ENCODE data around the gene ZNG1B. TPM values are rescaled to one million over a fixed set of nuclear protein-coding genes. Genes with fewer than 3 reads are reported as not detected.
"Not testable (repeated sequence)": the region's sequence is repeated elsewhere in the genome, so short reads cannot be mapped to it uniquely, and the experiment has no call there.

The ZNG1B gene
- total and polyA plus RNA-seq, 9 of the 15 experiments (the other 6 are each of a cell fraction or from before 2014, with no cell fraction given), result 37.4 to 108 (median 45.0) TPM

GRCh38 chr2:113541204-113541975, 103.9 kb downstream of the ZNG1B start (continued):
- peak; percentile 58 for TF ChIP-seq MGA (IDR thresholded peaks at IDR 0.05)
- TF ChIP-seq NFRKB (IDR thresholded peaks at IDR 0.05; ENCODE audit: low read depth), result 0 out of 2 replicates have a peak, but pooled peaks have one; percentile 26
- TF ChIP-seq HNRNPLL (IDR thresholded peaks at IDR 0.05; ENCODE audit: low read depth, low read length, poor library complexity, severe bottlenecking), result peak; percentile 36
- TF ChIP-seq L3MBTL2 (IDR thresholded peaks at IDR 0.05), result peak; percentile 60
- peak; percentile 33 for TF ChIP-seq TAF1 (IDR thresholded peaks at IDR 0.05; ENCODE audit: control insufficient read depth, extremely low read depth, insufficient read depth, low read length, severe bottlenecking)
- TF ChIP-seq POLR2A (conservative IDR thresholded peaks at IDR 0.05), result peak; percentile 62
- TF ChIP-seq MAZ (CRISPR knock-in tag; conservative IDR thresholded peaks at IDR 0.05 in 1 of 2, IDR thresholded peaks at IDR 0.05 in 1 of 2), result peak in 1 of 2 experiments; percentile 66; a peak in 2 of 4 replicates

- H3K9me3 ChIP-seq (replicated peaks; ENCODE audit: control insufficient read depth, insufficient read depth, low read depth, low read length); H3K79me2 ChIP-seq (ENCODE audit: control insufficient read depth, insufficient read depth, low read length); FAIRE-seq; POLR2A ChIA-PET; H3K9me1 ChIP-seq (ENCODE audit: control insufficient read depth, insufficient read depth, low read length); CTCF ChIA-PET (ENCODE audit: low intra/inter-chr PET ratio); H3K27me3 ChIP-seq (ENCODE audit: control insufficient read depth in 2 of 2, insufficient read depth in 2 of 2, low read length in 2 of 2); H3K36me3 ChIP-seq (ENCODE audit: control insufficient read depth, insufficient read depth, low read length); intact Hi-C loops (cut with micrococcal nuclease); BruUV-seq (replicated peaks); H4K20me1 ChIP-seq (replicated peaks; ENCODE audit: control insufficient read depth, insufficient read depth, low read length); in situ Hi-C loops (cut with MboI): not testable (repeated sequence)
- H2AFZ ChIP-seq (ENCODE audit: low read depth, low read length), result 0 out of 2 replicates have a peak overlapping the region, but pooled peaks have one; percentile 68
- peak overlapping the region; percentile 68; the same call in 1 of the 3 replicates for H3K27ac ChIP-seq (ENCODE audit: extremely low read depth, low read depth, low read length)
- peak overlapping the region; percentile 50 for H3K4me3 ChIP-seq
- peak overlapping the region; percentile 66 to 94; a peak in 3 of 4 replicates for H3K9ac ChIP-seq (ENCODE audit: insufficient read depth in 1 of 2, low read depth in 2 of 2, low read length in 2 of 2)
- peak in 2 of 4 experiments; percentile 2 to 4 for DNase-seq (ENCODE audit: extremely low read depth in 1 of 4, low spot score in 3 of 4)
- H3K4me1 ChIP-seq (replicated peaks in 1 of 2; ENCODE audit: control insufficient read depth in 2 of 2, insufficient read depth in 2 of 2, low read length in 2 of 2), result peaks cover 0 to 11% of the 10 kb centered on the region in 2 experiments; a peak in 2 of 5 replicates
- peak; percentile 31 for ATAC-seq
- H3K4me2 ChIP-seq (ENCODE audit: insufficient read depth, low read length), result peak overlapping the region; percentile 74; the same call in 1 of the 2 replicates
- WGBS (ENCODE audit: insufficient coverage, low coverage, missing lambda C conversion rate), result 62% methylated on average over 7 of the region's 64 CpGs
Measured at GRCh38 chr2:113541976-113542485, 104.5 kb downstream of the ZNG1B start.
